GM20000 (cell line): ENCODE data around the gene HBM.
A peak's percentile ranks its signal among the peaks of the same experiment; 100 is the strongest.

ENCODE experiments used
- DNase-seq: peaks from one replicate; pipeline ENCODE4 v3.0.0; 2012; ENCODE audit warnings: low spot score
- CTCF ChIP-seq: IDR thresholded peaks from 2 replicates; pipeline ENCODE4 v1.5.1; 2012; ENCODE audit warnings: mild to moderate bottlenecking, control low read depth; ENCODE audit errors: extremely low read depth, missing control alignments

The HBM gene

GRCh38 chr16:177394-177822 is 11.6 kb downstream of the HBM start:
- no peak for TF ChIP-seq CTCF
- no peak for DNase-seq

DNA sequence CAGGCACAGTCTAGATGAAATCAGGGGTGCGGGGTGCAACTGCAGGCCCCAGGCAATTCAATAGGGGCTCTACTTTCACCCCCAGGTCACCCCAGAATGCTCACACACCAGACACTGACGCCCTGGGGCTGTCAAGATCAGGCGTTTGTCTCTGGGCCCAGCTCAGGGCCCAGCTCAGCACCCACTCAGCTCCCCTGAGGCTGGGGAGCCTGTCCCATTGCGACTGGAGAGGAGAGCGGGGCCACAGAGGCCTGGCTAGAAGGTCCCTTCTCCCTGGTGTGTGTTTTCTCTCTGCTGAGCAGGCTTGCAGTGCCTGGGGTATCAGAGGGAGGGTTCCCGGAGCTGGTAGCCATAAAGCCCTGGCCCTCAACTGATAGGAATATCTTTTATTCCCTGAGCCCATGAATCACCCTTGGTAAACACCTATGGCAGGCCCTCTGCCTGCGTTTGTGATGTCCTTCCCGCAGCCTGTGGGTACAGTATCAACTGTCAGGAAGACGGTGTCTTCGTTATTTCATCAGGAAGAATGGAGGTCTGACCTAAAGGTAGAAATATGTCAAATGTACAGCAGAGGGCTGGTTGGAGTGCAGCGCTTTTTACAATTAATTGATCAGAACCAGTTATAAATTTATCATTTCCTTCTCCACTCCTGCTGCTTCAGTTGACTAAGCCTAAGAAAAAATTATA is 12.3 kb downstream of the HBM start:
- no peak for DNase-seq
- TF ChIP-seq CTCF, result no peak

DNA sequence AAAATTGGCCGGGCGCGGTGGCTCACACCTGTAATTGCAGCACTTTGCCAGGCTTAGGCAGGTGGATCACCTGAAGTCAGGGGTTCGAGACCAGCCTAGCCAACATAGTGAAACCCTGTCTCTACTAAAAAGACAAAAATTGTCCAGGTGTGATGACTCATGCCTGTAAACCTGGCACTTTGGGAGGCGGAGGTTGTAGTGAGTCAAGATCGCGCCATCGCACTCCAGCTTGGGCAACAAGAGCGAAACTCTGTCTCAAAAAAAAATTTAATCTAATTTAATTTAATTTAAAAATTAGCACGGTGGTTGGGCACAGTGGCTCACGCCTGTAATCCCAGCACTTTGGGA is 12.9 kb downstream of the HBM start:
- no peak for TF ChIP-seq CTCF

GRCh38 chr16:179211-180092 is 13.7 kb downstream of the HBM start:
- no peak for TF ChIP-seq CTCF
- no peak for DNase-seq

More for the DNA sequence above, 12.9 kb downstream of the HBM start:
- no peak for DNase-seq

GRCh38 chr16:180101-180675 is 14.4 kb downstream of the HBM start, which contains the start of gene HBQ1:
TSS of gene HBQ1 (plus strand) at chr16:180459. CDS start at chr16:180487, 28 bp downstream.
- TF ChIP-seq CTCF, result no peak
- peak; percentile 78 for DNase-seq

DNA sequence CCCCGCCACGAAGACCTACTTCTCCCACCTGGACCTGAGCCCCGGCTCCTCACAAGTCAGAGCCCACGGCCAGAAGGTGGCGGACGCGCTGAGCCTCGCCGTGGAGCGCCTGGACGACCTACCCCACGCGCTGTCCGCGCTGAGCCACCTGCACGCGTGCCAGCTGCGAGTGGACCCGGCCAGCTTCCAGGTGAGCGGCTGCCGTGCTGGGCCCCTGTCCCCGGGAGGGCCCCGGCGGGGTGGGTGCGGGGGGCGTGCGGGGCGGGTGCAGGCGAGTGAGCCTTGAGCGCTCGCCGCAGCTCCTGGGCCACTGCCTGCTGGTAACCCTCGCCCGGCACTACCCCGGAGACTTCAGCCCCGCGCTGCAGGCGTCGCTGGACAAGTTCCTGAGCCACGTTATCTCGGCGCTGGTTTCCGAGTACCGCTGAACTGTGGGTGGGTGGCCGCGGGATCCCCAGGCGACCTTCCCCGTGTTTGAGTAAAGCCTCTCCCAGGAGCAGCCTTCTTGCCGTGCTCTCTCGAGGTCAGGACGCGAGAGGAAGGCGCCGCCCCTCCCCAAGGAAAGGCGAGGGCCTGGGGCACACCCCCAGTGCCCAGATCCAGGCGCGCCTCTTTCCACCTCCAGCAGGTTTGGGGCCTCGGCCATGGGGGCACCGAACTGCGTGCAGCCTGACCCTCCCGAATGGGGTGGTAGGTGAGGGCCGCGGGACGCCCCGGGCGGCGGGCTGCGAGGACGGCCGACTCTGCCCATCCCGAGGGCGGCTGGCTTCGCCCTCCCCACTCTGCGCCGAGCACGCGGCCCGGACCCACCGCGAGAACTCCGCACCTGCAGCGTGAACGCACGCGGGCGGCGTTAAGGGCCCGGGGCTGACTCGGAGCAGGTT is 15.1 kb downstream of the HBM start:
- peak; percentile 25 for TF ChIP-seq CTCF
- peak; percentile 96 for DNase-seq
